GM13976 (cell line): ENCODE measurements around the gene SCGN.

Experiments used
- DNase-seq: peaks from one replicate; pipeline ENCODE4 v3.0.0; 2012; ENCODE audit warnings: low spot score
- CTCF ChIP-seq: IDR thresholded peaks from 2 replicates; pipeline ENCODE4 v1.5.1; 2012; ENCODE audit warnings: borderline replicate concordance, mild to moderate bottlenecking; ENCODE audit not compliant: insufficient read depth; ENCODE audit errors: extremely low read depth, missing control alignments, control extremely low read depth
- in situ Hi-C: fragments of 300-500 bp; cut with MboI; formaldehyde crosslinking; loops from one replicate; pipeline ENCODE4 v1.12.0; 2022; ENCODE audit warnings: low sequenced_read_pairs, mixed read lengths, inconsistent platforms; ENCODE audit not compliant: unreplicated experiment

Gene SCGN

DNA sequence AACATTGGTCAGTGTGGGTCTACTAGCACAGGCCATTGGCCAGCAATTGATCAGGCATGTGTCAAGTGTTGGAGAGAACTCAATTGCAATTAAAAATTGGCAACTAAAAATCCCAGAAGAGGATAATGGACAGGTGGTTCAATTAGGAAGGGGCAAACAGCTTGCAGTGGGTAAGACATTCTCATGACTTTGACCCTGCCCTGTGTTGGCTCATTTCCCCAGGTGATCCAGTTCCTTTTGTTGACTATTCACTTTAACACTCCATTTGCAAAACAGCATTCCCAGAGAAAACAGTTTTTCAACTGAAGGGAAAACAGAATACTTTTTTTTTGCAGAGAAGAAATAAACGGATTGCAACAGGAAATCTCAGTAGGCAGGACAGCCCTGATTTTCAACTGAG is 28.9 kb upstream of the SCGN start:
- DNase-seq = no peak
- TF ChIP-seq CTCF = no peak
- in situ Hi-C loops = loop anchor here (25.0 kb wide), 1 partner anchor 761 kb away; no protein-coding TSS in a partner anchor

DNA sequence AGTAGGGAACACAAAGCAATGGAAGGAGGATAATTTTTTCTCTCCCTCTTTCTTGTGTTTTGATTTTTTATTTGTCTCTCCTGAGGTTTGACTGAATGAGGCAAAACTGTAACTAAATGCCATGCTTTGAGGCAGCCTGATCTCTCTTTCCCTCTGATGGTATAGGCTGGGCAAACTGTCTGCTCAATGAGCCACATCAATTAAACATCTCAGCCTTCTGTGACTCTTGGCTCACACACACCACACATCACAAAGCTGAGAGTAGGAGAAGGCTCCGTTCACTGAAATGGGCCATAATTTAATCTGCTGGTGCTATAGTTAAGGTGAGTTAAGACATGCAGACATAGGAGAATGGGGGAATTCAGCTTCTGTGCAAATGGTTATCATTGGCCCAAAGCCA is 28.1 kb upstream of the SCGN start:
- no peak for TF ChIP-seq CTCF
- DNase-seq = no peak
- in situ Hi-C loops = loop anchor here (25.0 kb wide), 1 partner anchor 762 kb away; no protein-coding TSS in a partner anchor

GRCh38 chr6:25627001-25627400 is 25.0 kb upstream of the SCGN start:
- TF ChIP-seq CTCF = no peak
- no peak for DNase-seq
- in situ Hi-C loops = no loop called here

DNA sequence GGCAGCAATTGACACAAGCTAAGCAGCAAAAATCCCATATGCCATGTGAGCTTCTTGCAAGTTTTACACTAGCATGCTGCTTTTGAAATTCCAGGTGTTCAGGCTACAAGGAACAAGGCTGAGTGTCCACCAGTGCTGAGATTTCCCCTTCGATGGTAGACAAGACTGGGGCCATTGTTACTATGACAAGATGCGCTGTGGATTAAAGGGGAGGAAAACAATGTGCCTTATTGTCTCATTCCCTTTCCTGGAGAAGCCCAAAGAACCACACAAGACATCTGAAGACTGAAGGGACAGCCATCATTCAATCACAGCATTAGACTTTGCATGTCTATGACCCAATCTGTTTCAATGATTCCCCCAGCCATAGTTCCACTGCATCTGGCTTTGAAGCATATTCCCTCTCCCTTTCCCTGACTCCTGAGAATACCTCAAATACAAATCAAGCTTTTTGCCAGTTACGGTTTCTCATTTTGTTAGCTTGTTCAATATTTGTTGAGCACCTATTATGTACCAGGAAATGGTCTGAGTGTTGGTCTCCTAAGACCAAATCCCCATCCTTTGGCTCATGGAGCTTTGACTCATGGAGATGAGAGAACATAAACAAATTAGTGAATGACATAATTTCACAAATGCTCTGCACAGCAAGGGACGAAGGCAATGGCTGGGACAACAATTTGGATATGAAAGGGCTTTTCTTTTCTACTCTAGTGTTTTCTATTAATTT is 23.4 kb upstream of the SCGN start:
- TF ChIP-seq CTCF = no peak
- no peak for DNase-seq
- in situ Hi-C loops = no loop called here

DNA sequence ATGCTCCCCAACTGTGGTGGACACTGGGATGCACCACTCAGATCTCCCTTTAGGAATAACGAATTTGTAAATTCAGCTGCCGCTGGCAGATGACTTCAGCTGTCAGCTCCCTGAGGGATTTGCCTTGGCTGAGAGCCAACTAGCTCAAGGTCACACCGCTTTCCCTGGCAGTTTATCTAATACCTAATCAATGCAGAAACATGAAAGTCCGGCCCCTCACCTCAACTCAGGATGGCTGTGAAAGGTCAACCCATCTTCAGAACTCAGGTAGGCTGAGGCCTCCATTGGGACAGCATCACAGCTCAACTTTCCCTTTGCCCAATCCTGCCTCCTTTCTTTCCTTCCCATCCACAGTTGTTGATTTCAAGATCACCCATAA is 22.8 kb upstream of the SCGN start:
- no peak for DNase-seq
- in situ Hi-C loops = no loop called here
- no peak for TF ChIP-seq CTCF

DNA sequence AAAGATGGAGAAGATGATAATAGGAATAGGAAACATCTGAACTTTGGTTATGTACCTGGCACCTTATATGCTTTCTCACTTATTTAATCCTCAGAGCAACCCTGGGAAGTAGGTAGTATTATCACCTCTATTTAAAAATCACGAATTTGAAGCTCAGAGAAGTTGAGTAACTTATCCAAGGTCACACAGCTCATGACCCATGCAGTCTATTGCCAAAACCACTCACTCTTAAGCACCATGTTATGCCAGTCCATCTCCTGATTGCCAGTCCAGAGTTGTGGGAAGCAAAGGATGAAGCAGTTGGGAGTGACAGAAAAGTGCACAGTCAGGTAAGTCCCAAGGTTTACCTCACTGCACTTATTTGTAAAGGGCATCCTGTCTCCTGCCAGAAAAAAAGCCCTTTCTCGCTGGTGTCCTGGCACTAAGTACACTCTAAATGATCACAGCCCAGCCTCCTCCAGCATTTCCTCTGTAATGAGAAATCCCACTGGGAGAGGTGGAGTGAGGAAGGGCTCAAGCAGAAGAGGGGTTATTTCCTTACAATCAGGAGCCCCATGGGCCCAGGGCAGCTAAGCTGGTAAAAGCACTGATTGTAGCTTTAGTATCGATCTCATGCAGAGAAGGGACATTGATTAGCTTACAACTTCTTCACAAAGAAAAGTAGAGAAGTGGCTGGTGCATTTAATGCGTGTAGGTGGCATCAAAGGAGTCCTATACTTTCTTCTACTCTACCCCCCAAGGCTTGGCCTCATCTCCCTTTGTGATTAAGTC is 21.3 kb upstream of the SCGN start:
- in situ Hi-C loops = no loop called here
- no peak for TF ChIP-seq CTCF
- no peak for DNase-seq
